DOHH2 (cell line): Measurements from ENCODE around the gene CDK14.

Source experiments
- H3F3A ChIP-seq: fragments of 200-600 bp; sonication (generic), shearing (Covaris generic); 2 replicates; pipeline ENCODE4 v1.6.0; 2016; ENCODE audit warnings: antibody characterized with exemption, mild to moderate bottlenecking; ENCODE audit not compliant: control insufficient read depth, insufficient read depth
- H3K27ac ChIP-seq: fragments of 200-600 bp; sonication (generic); 2 replicates; pipeline ENCODE4 v1.5.1; 2014; ENCODE audit warnings: low read depth, mild to moderate bottlenecking, low read length, moderate library complexity
- H3K27me3 ChIP-seq: fragments of 200-600 bp; sonication (generic); 2 replicates; pipeline ENCODE4 v1.6.1; 2014; ENCODE audit warnings: mild to moderate bottlenecking, low read length, mixed read lengths; ENCODE audit not compliant: control insufficient read depth
- H3K36me3 ChIP-seq: fragments of 200-600 bp; sonication (generic); 2 replicates; pipeline ENCODE4 v1.6.1; 2014; ENCODE audit warnings: mild to moderate bottlenecking, low read length, moderate library complexity, mixed read lengths; ENCODE audit not compliant: control insufficient read depth
- H3K4me1 ChIP-seq: fragments of 200-600 bp; sonication (generic); 2 replicates; pipeline ENCODE4 v1.6.1; 2014; ENCODE audit warnings: mild to moderate bottlenecking, low read length, mixed read lengths; ENCODE audit not compliant: control insufficient read depth
- H3K4me2 ChIP-seq: fragments of 200-600 bp; sonication (generic); 2 replicates; pipeline ENCODE4 v1.6.0; 2014; ENCODE audit warnings: mild to moderate bottlenecking, low read length, moderate library complexity
- H3K4me3 ChIP-seq: fragments of 200-600 bp; sonication (generic); 2 replicates; pipeline ENCODE4 v1.5.1; 2014; ENCODE audit warnings: mild to moderate bottlenecking, low read length, mixed read lengths
- H3K79me2 ChIP-seq: fragments of 200-600 bp; sonication (generic); 2 replicates; pipeline ENCODE4 v1.6.1; 2014; ENCODE audit warnings: mild to moderate bottlenecking, low read length, mixed read lengths; ENCODE audit not compliant: control insufficient read depth
- H3K9me2 ChIP-seq: fragments of 200-600 bp; sonication (generic); replicated peaks from 2 replicates; pipeline ENCODE4 v1.6.1; 2014; ENCODE audit warnings: mild to moderate bottlenecking, low read length, mixed read lengths; ENCODE audit not compliant: control insufficient read depth
- H3K9me3 ChIP-seq: fragments of 200-600 bp; sonication (generic); 2 replicates; pipeline ENCODE4 v1.6.1; 2014; ENCODE audit warnings: antibody characterized with exemption, low read length, mixed read lengths; ENCODE audit not compliant: control insufficient read depth, insufficient read depth
- H4K20me1 ChIP-seq: fragments of 200-600 bp; sonication (generic); 2 replicates; pipeline ENCODE4 v1.6.0; 2014; ENCODE audit warnings: low read depth, mild to moderate bottlenecking, antibody characterized with exemption, low read length, moderate library complexity; ENCODE audit not compliant: control insufficient read depth, insufficient read depth
- CTCF ChIP-seq: fragments of 200-600 bp; sonication (generic); IDR thresholded peaks from one replicate; pipeline ENCODE4 v1.5.1; 2014; ENCODE audit warnings: antibody characterized with exemption, mild to moderate bottlenecking, low read depth, low read length; ENCODE audit not compliant: poor library complexity, severe bottlenecking
- EZH2phosphoT487 ChIP-seq: fragments of 200-600 bp; sonication (generic); IDR thresholded peaks from 2 replicates; pipeline ENCODE4 v1.6.1; 2017; ENCODE audit warnings: borderline replicate concordance, mild to moderate bottlenecking, antibody characterized with exemption, low read length, moderate library complexity, mixed read lengths

Gene CDK14

DNA sequence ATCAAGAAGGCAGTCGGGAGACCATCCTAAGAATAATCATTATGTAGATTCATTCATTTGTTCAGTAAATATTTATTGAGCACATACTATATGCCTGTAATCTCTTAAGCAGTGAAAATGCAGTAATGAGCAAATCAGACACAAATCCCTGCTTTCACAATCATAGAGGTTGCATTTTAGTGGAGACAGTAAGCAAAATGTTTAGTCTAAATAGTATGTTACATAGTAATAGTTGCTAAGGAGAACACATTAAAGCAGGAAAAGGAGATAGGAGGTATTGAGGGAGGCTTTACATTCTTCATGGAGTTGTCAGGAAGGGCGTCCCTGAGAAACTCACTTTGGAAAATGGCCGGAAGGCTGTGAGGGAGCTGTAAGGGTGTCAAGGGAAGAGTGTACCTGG is 79.9 kb downstream of the CDK14 start:
- Histone ChIP-seq H3F3A (no peaks in the 10 kb centered on the region), H3K79me2 (no peaks in the 10 kb centered on the region), H4K20me1 (no peaks in the 10 kb centered on the region), H3K36me3 (no peaks in the 10 kb centered on the region), H3K27me3 (no peaks in the 10 kb centered on the region), H3K9me3 (no peaks in the 10 kb centered on the region), H3K4me2 (no peak overlapping the region), H3K9me2 (no peaks in the 10 kb centered on the region), H3K4me1 (no peaks in the 10 kb centered on the region), H3K27ac (no peak overlapping the region), H3K4me3 (no peak overlapping the region)
- TF ChIP-seq EZH2phosphoT487 (no peak), CTCF (no peak)

DNA sequence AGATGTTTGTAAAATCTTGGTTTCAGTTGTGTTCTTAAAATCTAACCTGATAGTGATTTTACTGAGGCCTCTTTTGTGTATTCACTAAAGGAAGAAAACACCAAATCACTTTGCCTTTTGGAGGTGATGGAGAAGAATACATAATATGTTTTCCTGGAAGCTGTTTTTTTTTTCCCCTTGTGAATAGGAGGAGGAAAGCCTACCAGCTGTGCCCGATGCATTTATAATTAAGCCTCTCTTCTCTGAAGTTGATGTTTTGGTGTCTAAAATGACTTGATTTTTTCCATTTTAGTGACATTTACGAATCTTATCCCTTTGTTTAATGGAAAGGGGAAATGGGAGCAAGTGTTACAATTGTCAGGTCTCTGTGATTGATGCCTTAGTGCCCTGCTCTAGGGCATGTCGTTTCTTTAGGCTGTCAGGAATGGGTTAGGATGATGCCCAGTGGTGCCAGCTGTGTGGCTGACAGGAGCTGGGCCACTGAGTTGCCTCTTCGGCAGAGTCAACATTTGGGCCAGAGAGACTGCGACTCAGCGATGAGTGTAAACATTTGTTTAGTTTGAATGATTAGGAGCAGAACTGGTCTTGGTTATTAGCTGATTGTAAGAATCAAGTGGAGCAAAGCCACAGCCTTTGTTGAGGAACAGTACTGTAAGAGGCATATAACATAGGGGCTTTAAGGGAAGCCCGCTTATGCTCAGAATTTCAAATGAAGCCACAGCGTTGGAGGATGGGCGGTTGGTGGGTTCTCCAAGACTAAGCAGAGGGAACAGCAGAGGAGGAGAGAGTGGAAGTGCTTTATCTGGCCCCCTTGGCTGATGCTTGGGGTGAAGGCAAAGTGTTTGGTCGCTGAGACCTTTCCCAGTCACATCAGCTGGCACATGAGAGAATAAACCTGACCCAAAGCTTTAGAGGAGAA is 81.6 kb downstream of the CDK14 start:
- Histone ChIP-seq H3K4me3 (no peak overlapping the region), H4K20me1 (no peaks in the 10 kb centered on the region), H3K9me2 (no peaks in the 10 kb centered on the region), H3K4me1 (no peaks in the 10 kb centered on the region), H3K36me3 (no peaks in the 10 kb centered on the region), H3K27ac (no peak overlapping the region), H3K27me3 (no peaks in the 10 kb centered on the region), H3K79me2 (no peaks in the 10 kb centered on the region), H3K9me3 (no peaks in the 10 kb centered on the region), H3K4me2 (no peak overlapping the region), H3F3A (no peaks in the 10 kb centered on the region)
- TF ChIP-seq CTCF: no peak
- no peak for TF ChIP-seq EZH2phosphoT487

DNA sequence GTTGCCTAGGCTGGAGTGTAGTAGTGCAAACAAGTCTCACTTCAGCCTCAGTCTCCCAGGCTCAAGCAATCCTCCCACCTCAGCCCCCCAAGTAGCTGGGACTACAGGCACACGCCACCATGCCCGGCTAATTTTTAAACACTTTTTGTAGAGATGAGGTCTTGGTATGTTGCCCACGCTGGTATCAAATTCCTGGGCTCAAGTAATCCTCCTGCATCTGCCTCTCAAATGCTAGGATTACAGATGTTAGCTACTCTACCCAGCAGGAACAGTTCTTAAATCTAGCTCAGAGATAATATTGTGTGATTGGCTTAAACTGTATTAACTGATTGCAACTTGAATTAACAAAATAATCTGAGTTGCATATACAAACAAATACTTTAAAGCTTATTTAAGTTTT is 82.9 kb downstream of the CDK14 start:
- Histone ChIP-seq H3K9me3 (no peaks in the 10 kb centered on the region), H4K20me1 (no peaks in the 10 kb centered on the region), H3K4me3 (no peak overlapping the region), H3K27ac (no peak overlapping the region), H3K9me2 (no peaks in the 10 kb centered on the region), H3K79me2 (no peaks in the 10 kb centered on the region), H3K4me2 (no peak overlapping the region), H3F3A (no peaks in the 10 kb centered on the region), H3K27me3 (no peaks in the 10 kb centered on the region), H3K4me1 (no peaks in the 10 kb centered on the region), H3K36me3 (no peaks in the 10 kb centered on the region)
- TF ChIP-seq CTCF (no peak), EZH2phosphoT487 (no peak)
